GM10248 (cell line): ENCODE results near the gene GPR4.
"Not testable (repeated sequence)": the region's sequence is repeated elsewhere in the genome, so short reads cannot be mapped to it uniquely, and the experiment has no call there.

Source experiments
- CTCF ChIA-PET: fragments of 300-600 bp; sonication (Branson Sonifier 250); formaldehyde crosslinking; extraction: SDS; loops from one replicate; lab custom pipeline; 2021; ENCODE audit warnings: antibody characterized with exemption; lab: Yijun Ruan, JAX
- POLR2A ChIA-PET: fragments of 350-650 bp; sonication (Branson Sonifier 250); formaldehyde crosslinking; extraction: SDS; loops from one replicate; lab custom pipeline; 2020; ENCODE audit warnings: antibody characterized with exemption; lab: Yijun Ruan, JAX
- DNase-seq: peaks from one replicate; pipeline ENCODE4 v3.0.0; 2012; ENCODE audit errors: extremely low spot score
- CTCF ChIP-seq: IDR thresholded peaks from 2 replicates; pipeline ENCODE4 v1.5.1; 2012; ENCODE audit warnings: mild to moderate bottlenecking, low read depth; ENCODE audit errors: extremely low read depth, missing control alignments, control extremely low read depth

The GPR4 gene

DNA sequence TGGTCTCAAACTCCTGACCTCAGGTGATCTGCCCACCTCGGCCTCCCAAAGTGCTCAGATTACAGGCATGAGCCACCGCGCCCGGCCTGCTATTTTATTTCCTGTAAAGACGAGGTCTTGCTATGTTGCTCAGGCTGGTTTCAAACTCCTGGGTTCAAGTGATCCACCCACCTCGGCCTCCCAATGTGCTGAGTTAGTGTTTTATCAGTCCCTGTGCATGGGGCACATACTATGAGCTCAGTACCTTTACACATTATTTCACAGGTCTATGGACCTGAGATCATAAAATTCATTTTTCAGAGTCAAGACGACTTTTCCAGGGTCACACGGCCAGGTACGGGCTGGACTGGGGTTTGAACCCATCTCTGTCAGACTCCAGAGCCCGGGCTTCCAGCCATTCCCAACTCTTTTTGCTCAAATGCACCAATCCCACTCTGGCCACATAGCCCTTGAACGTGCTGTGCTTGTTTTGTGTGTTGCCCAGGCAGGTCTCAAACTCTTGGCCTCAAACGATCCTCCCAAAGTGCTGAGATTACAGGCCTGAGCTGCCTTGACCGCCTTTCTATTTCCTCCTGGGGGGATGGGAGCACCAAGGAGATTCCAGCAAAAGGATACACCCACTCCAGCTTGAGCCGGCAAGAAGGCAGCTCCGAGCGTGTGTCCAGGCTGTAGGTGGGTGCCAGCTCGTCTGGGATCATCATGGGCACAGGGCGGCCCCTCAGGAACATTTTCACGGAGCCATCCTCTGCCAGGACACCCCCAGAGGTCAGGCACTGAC is 36.1 kb upstream of the GPR4 start:
- POLR2A ChIA-PET = interaction anchor here (0.6 kb wide), 1 partner anchor 50 kb away, joined by 3 read pairs; no protein-coding TSS in a partner anchor

GRCh38 chr19:45636902-45637301 is 34.9 kb upstream of the GPR4 start:
- CTCF ChIA-PET = no interaction called here
- no peak for DNase-seq
- POLR2A ChIA-PET = no interaction called here
- TF ChIP-seq CTCF = no peak

More for the DNA sequence above, 36.1 kb upstream of the GPR4 start:
- CTCF ChIA-PET = interaction anchor here (0.9 to 6.6 kb wide), 8 partner anchors 9 to 199 kb away, joined by 3 to 57 read pairs (median 6); no protein-coding TSS in a partner anchor
- no peak for TF ChIP-seq CTCF
- DNase-seq = no peak

GRCh38 chr19:45636275-45636674 is 34.3 kb upstream of the GPR4 start:
- ChIA-PET POLR2A (no interaction called here), CTCF (no interaction called here)
- no peak for DNase-seq
- no peak for TF ChIP-seq CTCF

DNA sequence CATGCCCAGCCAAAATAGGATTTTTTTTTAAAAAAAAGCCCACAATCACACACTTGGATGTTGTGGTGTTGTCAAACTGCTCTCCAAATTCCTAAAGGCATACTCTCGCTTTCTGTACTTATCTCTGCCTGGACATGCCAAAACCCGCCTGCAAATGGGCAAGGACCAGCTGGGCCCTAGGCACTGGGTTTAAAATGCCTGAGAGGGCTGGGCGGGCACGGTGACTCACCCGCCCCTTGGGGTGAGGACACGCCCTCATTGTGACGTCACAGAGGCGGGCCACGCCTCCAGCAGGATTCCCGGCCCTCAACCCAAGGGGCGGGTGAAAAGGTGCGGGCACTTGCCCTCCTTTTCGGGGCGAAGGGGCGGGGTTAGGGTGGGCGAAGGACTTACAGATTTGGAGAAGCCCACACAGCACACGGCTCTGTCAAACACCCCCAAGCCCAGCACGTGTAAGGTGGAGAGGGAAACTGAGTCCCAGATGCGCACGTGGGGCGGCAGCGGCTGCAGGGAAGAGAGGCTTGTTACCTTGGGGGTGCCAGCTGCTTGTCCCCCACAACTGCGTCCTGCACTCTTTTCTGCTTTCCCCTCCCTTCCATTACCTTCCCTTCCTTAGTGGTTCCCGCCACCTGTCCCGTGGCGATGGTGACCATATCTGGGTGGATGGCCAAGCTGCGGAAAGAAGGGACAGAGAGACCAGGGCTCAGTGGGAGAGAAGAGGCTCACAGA is 30.6 kb upstream of the GPR4 start:
- ChIA-PET CTCF (interaction anchor here (1.4 to 5.3 kb wide), 3 partner anchors 10 to 61 kb away, joined by 3 to 43 read pairs (median 4); no protein-coding TSS in a partner anchor), POLR2A (no interaction called here)
- no peak for TF ChIP-seq CTCF
- DNase-seq = peak; percentile 65

DNA sequence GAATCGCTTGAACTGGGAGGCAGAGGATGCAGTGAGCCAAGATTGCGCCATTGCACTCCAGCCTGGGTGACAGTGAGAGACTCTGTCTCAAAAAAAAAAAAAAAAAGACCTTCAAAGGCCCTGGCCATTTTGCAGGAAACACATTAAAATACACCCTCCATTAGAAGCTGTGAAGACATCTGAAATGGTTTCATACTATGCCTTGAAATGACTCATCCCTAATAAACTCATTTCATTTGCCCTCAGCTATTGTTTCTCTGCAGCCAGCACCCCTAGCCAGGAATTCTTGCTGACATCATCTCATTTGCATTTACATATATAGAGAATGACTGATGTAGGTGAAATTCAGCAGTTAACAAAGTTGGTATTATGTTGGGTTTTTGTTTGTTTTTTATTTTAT is 28.5 kb upstream of the GPR4 start:
- ChIA-PET POLR2A (interaction anchor here (0.6 to 1.2 kb wide), 4 partner anchors 11 to 83 kb away, joined by 3 to 7 read pairs (median 4); no protein-coding TSS in a partner anchor), CTCF (interaction anchor here (1.0 to 5.3 kb wide), 4 partner anchors 9 to 24 kb away, joined by 4 to 43 read pairs (median 6); partner anchors contain the start of gene EML2)
- peak; percentile 65 for DNase-seq
- TF ChIP-seq CTCF = no peak

GRCh38 chr19:45629704-45630103 is 27.7 kb upstream of the GPR4 start:
- ChIA-PET CTCF (interaction anchor here (1.2 kb wide), 1 partner anchor 13 kb away, joined by 7 read pairs; no protein-coding TSS in a partner anchor), POLR2A (interaction anchor here (0.6 kb wide), 1 partner anchor 100 kb away, joined by 3 read pairs; no protein-coding TSS in a partner anchor)
- TF ChIP-seq CTCF = no peak
- DNase-seq = no peak

DNA sequence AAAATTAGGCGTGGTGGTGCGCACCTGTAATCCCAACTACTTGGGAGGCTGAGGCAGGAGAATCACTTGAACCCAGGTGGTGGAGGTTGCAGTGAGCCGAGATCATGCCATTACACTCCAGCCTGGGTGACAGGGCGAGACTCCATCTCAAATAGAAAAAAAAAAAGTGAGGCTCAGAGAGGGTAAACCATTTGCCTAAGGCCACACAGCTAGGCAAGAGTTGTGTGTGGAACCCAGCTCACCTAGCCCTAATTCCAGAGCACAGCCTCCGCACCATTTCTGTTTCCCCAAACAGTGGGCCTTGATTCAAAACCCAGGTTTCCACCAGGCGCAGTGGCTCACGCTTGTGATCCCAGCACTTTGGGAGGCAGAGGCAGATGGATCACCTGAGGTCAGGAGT is 26.2 kb upstream of the GPR4 start:
- POLR2A ChIA-PET, DNase-seq: not testable (repeated sequence)
- CTCF ChIA-PET = interaction anchor here (1.2 kb wide), 1 partner anchor 10 kb away, joined by 3 read pairs; no protein-coding TSS in a partner anchor
